Endothelial cell of umbilical vein (primary cell): ENCODE results near the gene DST. TPM values are rescaled to one million over a fixed set of nuclear protein-coding genes. Genes with fewer than 3 reads are reported as not detected.

Source experiments
- BruUV-seq: library from RNA; stranded (reverse); fragments of 400-500 nt; replicated peaks from 2 replicates; lab custom pipeline; 2021; lab: Mats Ljungman, UMichigan
- CTCF ChIA-PET: fragments of 300-600, 350-600 bp; sonication (Branson Sonifier 250); formaldehyde crosslinking; loops from one replicate; lab custom pipeline; 2021; ENCODE audit warnings: antibody characterized with exemption, inconsistent platforms; lab: Charles Lee
- POLR2A ChIA-PET: fragments of 300-600, 350-600 bp; sonication (Branson Sonifier 250); formaldehyde crosslinking; loops from one replicate; lab custom pipeline; 2021; ENCODE audit warnings: antibody characterized with exemption, inconsistent platforms; lab: Charles Lee
- DNase-seq: peaks from one replicate; pipeline ENCODE4 v3.0.0-alpha.2; 2011; ENCODE audit warnings: low read depth, low spot score
- FAIRE-seq: peaks from 2 replicates; lab custom pipeline; 2011; peaks lifted over from hg19 to GRCh38; lab: Jason Lieb, UNC
- H2AFZ ChIP-seq: 2 replicates; pipeline ENCODE4 v1.6.0; 2012; ENCODE audit warnings: low read depth, low read length, control low read depth, inconsistent platforms
- H3K27ac ChIP-seq: 2 replicates; pipeline ENCODE4 v1.5.1; 2011; ENCODE audit warnings: low read depth, mild to moderate bottlenecking, control low read depth, low read length, moderate library complexity; ENCODE audit not compliant: insufficient read depth
- H3K27me3 ChIP-seq, 2 experiments: 2 replicates each; pipeline versions ENCODE4 v1.6.0 to v1.6.1; 2011; ENCODE audit warnings: low read length in 2 of 2, mixed read lengths in 1 of 2; ENCODE audit not compliant: control insufficient read depth in 2 of 2, insufficient read depth in 2 of 2
- H3K36me3 ChIP-seq, 2 experiments: 2 replicates in 1 of 2; 3 replicates in 1 of 2; pipeline ENCODE4 v1.5.1; 2011; ENCODE audit warnings: low read length in 2 of 2, mild to moderate bottlenecking in 1 of 2, moderate library complexity in 1 of 2; ENCODE audit not compliant: control insufficient read depth in 2 of 2, insufficient read depth in 2 of 2; ENCODE audit errors: extremely low read depth in 1 of 2
- H3K4me1 ChIP-seq: 3 replicates; pipeline ENCODE4 v1.5.1; 2011; ENCODE audit warnings: mild to moderate bottlenecking, low read length; ENCODE audit not compliant: control insufficient read depth, insufficient read depth; ENCODE audit errors: extremely low read depth
- H3K4me2 ChIP-seq: 2 replicates; pipeline ENCODE4 v1.6.1; 2011; ENCODE audit warnings: low read length, control low read depth, mixed read lengths; ENCODE audit not compliant: insufficient read depth
- H3K4me3 ChIP-seq, 3 experiments: fragments of 200-600 bp in 1 of 3; sonication (generic), shearing (Covaris generic) in 1 of 3; replicated peaks in 1 of 3; 2 replicates each; pipeline ENCODE4 v1.5.1; 2011 to 2016; ENCODE audit warnings: control low read depth in 3 of 3, low read length in 3 of 3, mild to moderate bottlenecking in 2 of 3, inconsistent platforms in 1 of 3, low read depth in 1 of 3, moderate library complexity in 1 of 3; ENCODE audit not compliant: insufficient read depth in 1 of 3
- H3K79me2 ChIP-seq: 2 replicates; pipeline ENCODE4 v1.6.0; 2012; ENCODE audit warnings: low read length, inconsistent platforms; ENCODE audit not compliant: control insufficient read depth, insufficient read depth
- H3K9ac ChIP-seq: replicated peaks from 2 replicates; pipeline ENCODE3; 2011; ENCODE audit warnings: low read length, control low read depth; ENCODE audit not compliant: insufficient read depth; ENCODE audit errors: extremely low read depth
- H3K9me1 ChIP-seq: replicated peaks from 3 replicates; pipeline ENCODE4 v1.6.0; 2011; ENCODE audit warnings: mild to moderate bottlenecking, low read length; ENCODE audit not compliant: control insufficient read depth, insufficient read depth; ENCODE audit errors: extremely low read depth
- H3K9me3 ChIP-seq: replicated peaks from 2 replicates; pipeline ENCODE4 v1.5.1; 2012; ENCODE audit warnings: low read length, inconsistent platforms; ENCODE audit not compliant: control insufficient read depth, insufficient read depth
- H4K20me1 ChIP-seq: replicated peaks from 2 replicates; pipeline ENCODE3; 2011; ENCODE audit warnings: mild to moderate bottlenecking, low read length; ENCODE audit not compliant: control insufficient read depth, insufficient read depth; ENCODE audit errors: extremely low read depth
- CTCF ChIP-seq, 2 donors: IDR thresholded peaks; 1 replicate in 1 of 2; 2 replicates in 1 of 2; pipeline ENCODE4 v1.5.1; 2011; ENCODE audit warnings: low read length in 2 of 2, mild to moderate bottlenecking in 2 of 2, moderate library complexity in 2 of 2, control low read depth in 1 of 2, inconsistent platforms in 1 of 2, low read depth in 1 of 2; ENCODE audit not compliant: insufficient read depth in 1 of 2; ENCODE audit errors: extremely low read depth in 1 of 2
- EZH2 ChIP-seq: IDR thresholded peaks from 2 replicates; pipeline ENCODE4 v1.6.1; 2012; ENCODE audit warnings: borderline replicate concordance, low read depth, mild to moderate bottlenecking, moderate library complexity, low read length, inconsistent platforms; ENCODE audit not compliant: severe bottlenecking
- FOS ChIP-seq: IDR thresholded peaks from 2 replicates; pipeline ENCODE4 v1.6.1; 2011; ENCODE audit warnings: mild to moderate bottlenecking, low read length, moderate library complexity, borderline replicate concordance; ENCODE audit not compliant: insufficient read depth
- GATA2 ChIP-seq: IDR thresholded peaks from 2 replicates; pipeline ENCODE4 v1.7.0; 2011; ENCODE audit warnings: low read depth, mild to moderate bottlenecking, moderate library complexity, mixed read lengths, low read length; ENCODE audit not compliant: insufficient read length, insufficient read depth
- JUN ChIP-seq: IDR thresholded peaks from 2 replicates; pipeline ENCODE4 v1.6.1; 2011; ENCODE audit warnings: borderline replicate concordance, low read depth; ENCODE audit not compliant: insufficient read length, insufficient read depth
- MAX ChIP-seq: IDR thresholded peaks from 2 replicates; pipeline ENCODE4 v1.6.1; 2011; ENCODE audit not compliant: insufficient read depth, insufficient read length
- MYC ChIP-seq: IDR thresholded peaks from one replicate; pipeline ENCODE4 v1.6.1; 2011; ENCODE audit warnings: mild to moderate bottlenecking, low read depth, low read length
- POLR2A ChIP-seq: IDR thresholded peaks from 2 replicates; pipeline ENCODE4 v1.6.1; 2012; ENCODE audit warnings: low read depth, mild to moderate bottlenecking, control low read depth, low read length
- POLR2AphosphoS5 ChIP-seq: IDR thresholded peaks from 2 replicates; pipeline ENCODE4 v1.6.1; 2012; ENCODE audit warnings: low read depth, mild to moderate bottlenecking, control low read depth, low read length, moderate library complexity; ENCODE audit not compliant: insufficient read depth
- dilution Hi-C: fragments of 300-500 bp; cut with MboI; formaldehyde crosslinking; loops from one replicate; pipeline ENCODE4 v1.15.0; 2019; ENCODE audit warnings: low sequenced_read_pairs; ENCODE audit not compliant: extremely low pct_ligation_motif_present
- intact Hi-C: fragments of 100-400 bp; cut with micrococcal nuclease; formaldehyde crosslinking; loops from one replicate; pipeline ENCODE4 v1.10.0; 2022
- polyA plus RNA-seq, 4 experiments: library from polyadenylated mRNA; depleted of rRNA in 3 of 4; stranded (reverse) in 3 of 4; unstranded in 1 of 4; fragments of >200 nt; gene quantifications; 2 replicates each; pipeline versions ENCODE4 v1.2.1 to v1.2.3, GENCODE V29; 2011 to 2012; ENCODE audit warnings: missing spikeins in 1 of 4
- total RNA-seq: library from RNA; stranded (reverse); gene quantifications from 2 replicates; pipeline ENCODE4 v1.2.3, GENCODE V29; 2021

Gene DST
- total and polyA plus RNA-seq, 2 donors (not counting 3 experiments of a cell fraction or from before 2014, with no cell fraction given): 62.3 to 253 TPM

GRCh38 chr6:56444855-56445254 is 197.8 kb downstream of the DST start:
- Histone ChIP-seq H2AFZ (no peak overlapping the region), H3K9me3 (no peaks in the 10 kb centered on the region), H3K4me1 (no peaks in the 10 kb centered on the region), H3K9me1 (no peaks in the 10 kb centered on the region), H3K27me3 (no peaks in the 10 kb centered on the region), H3K9ac (no peak overlapping the region), H3K36me3 (no peaks in the 10 kb centered on the region), H3K4me2 (no peak overlapping the region), H3K4me3 (no peak overlapping the region), H3K27ac (no peak overlapping the region), H4K20me1 (no peaks in the 10 kb centered on the region), H3K79me2 (no peaks in the 10 kb centered on the region)
- TF ChIP-seq MYC (no peak), MAX (no peak)
- ChIA-PET POLR2A (no interaction called here), CTCF (interaction anchor here (1.4 kb wide), 1 partner anchor 26 kb away, joined by 3 read pairs; no protein-coding TSS in a partner anchor)
- intact Hi-C loops (no loop called here), dilution Hi-C loops (no loop called here)
- no TSS peak for BruUV-seq
- FAIRE-seq: no peak
- DNase-seq: no peak

GRCh38 chr6:56440551-56440981 is 202.1 kb downstream of the DST start:
- Histone ChIP-seq H3K27ac (no peak overlapping the region), H3K4me2 (no peak overlapping the region), H3K27me3 (no peaks in the 10 kb centered on the region), H3K9ac (no peak overlapping the region), H3K79me2 (no peaks in the 10 kb centered on the region), H3K9me3 (peaks cover 3% of the 10 kb centered on the region), H3K9me1 (no peaks in the 10 kb centered on the region), H4K20me1 (no peaks in the 10 kb centered on the region), H3K4me1 (no peaks in the 10 kb centered on the region), H3K4me3 (no peak overlapping the region), H2AFZ (no peak overlapping the region), H3K36me3 (no peaks in the 10 kb centered on the region)
- intact Hi-C loops: no loop called here
- DNase-seq (no peak), FAIRE-seq (no peak)
- TF ChIP-seq FOS (no peak), MAX (no peak), POLR2AphosphoS5 (no peak), JUN (no peak), CTCF (IDR thresholded peaks at IDR 0.05; ENCODE audit: extremely low read depth in 1 of 2, insufficient read depth in 1 of 2, low read depth in 1 of 2, low read length in 2 of 2) (no peak), GATA2 (no peak), POLR2A (no peak), EZH2 (no peak), MYC (no peak)
- BruUV-seq: no TSS peak
- dilution Hi-C loops: no loop called here
- POLR2A ChIA-PET: no interaction called here
- CTCF ChIA-PET: no interaction called here
